IMR-90 (cell line): ENCODE results near the gene IP6K1. TPM values are rescaled to one million over a fixed set of nuclear protein-coding genes. Genes with fewer than 3 reads are reported as not detected.

Source experiments
- ATAC-seq: fragments of 200-7000 bp; cut with Tn5 transposase; 2 replicates; pipeline ENCODE4 v1.9.1; 2020; ENCODE audit warnings: low read depth, mild to moderate bottlenecking, moderate library complexity
- BruUV-seq: library from RNA; stranded (reverse); fragments of 400-500 nt; replicated peaks from 2 replicates; lab custom pipeline; 2021; lab: Mats Ljungman, UMichigan
- CTCF ChIA-PET: fragments of 300-600 bp; formaldehyde crosslinking; extraction: SDS; loops from one replicate; lab custom pipeline; 2021; ENCODE audit warnings: antibody characterized with exemption; lab: Yijun Ruan, JAX
- POLR2A ChIA-PET: fragments of 300-600 bp; sonication (Branson Sonifier 250); formaldehyde crosslinking; loops from one replicate; lab custom pipeline; 2022; ENCODE audit warnings: antibody characterized with exemption; ENCODE audit not compliant: unreplicated experiment; lab: Charles Lee
- DNase-seq: peaks from one replicate; pipeline ENCODE4 v3.0.0; 2013
- H2AFZ ChIP-seq: replicated peaks from 2 replicates; pipeline ENCODE3; 2013; ENCODE audit warnings: low read length, mild to moderate bottlenecking; ENCODE audit not compliant: poor library complexity
- H2AK5ac ChIP-seq: 2 replicates; pipeline ENCODE4 v1.6.1; 2013; ENCODE audit warnings: low read depth, low read length, inconsistent platforms
- H2AK9ac ChIP-seq: replicated peaks from 2 replicates; pipeline ENCODE3; 2013; ENCODE audit warnings: mild to moderate bottlenecking, low read depth, low read length, moderate library complexity; ENCODE audit not compliant: poor library complexity
- H2BK120ac ChIP-seq: 2 replicates; pipeline ENCODE4 v1.6.1; 2013; ENCODE audit warnings: low read depth, low read length, inconsistent platforms
- H2BK15ac ChIP-seq: 3 replicates; pipeline ENCODE4 v1.6.1; 2013; ENCODE audit warnings: low read depth, low read length, inconsistent platforms
- H2BK20ac ChIP-seq: 2 replicates; pipeline ENCODE4 v1.6.1; 2013; ENCODE audit warnings: low read depth, mild to moderate bottlenecking, inconsistent platforms, low read length, moderate library complexity
- H2BK5ac ChIP-seq: 2 replicates; pipeline ENCODE4 v1.6.1; 2013; ENCODE audit warnings: mild to moderate bottlenecking, low read depth, low read length, inconsistent platforms; ENCODE audit not compliant: poor library complexity, severe bottlenecking
- H3K14ac ChIP-seq: replicated peaks from 2 replicates; pipeline ENCODE4 v1.6.1; 2013; ENCODE audit warnings: low read depth, low read length, inconsistent platforms
- H3K18ac ChIP-seq: 2 replicates; pipeline ENCODE4 v1.6.1; 2013; ENCODE audit warnings: low read depth, low read length, control low read depth
- H3K23ac ChIP-seq: 2 replicates; pipeline ENCODE4 v1.6.1; 2013; ENCODE audit warnings: low read depth, low read length, inconsistent platforms
- H3K27ac ChIP-seq: 2 replicates; pipeline ENCODE4 v1.5.1; 2013; ENCODE audit warnings: mild to moderate bottlenecking, control low read depth, low read length; ENCODE audit not compliant: insufficient read depth
- H3K27me3 ChIP-seq: 2 replicates; pipeline ENCODE4 v1.6.1; 2013; ENCODE audit warnings: low read length; ENCODE audit not compliant: control insufficient read depth, insufficient read depth
- H3K36me3 ChIP-seq: 2 replicates; pipeline ENCODE4 v1.6.1; 2013; ENCODE audit warnings: low read length, mixed read lengths; ENCODE audit not compliant: control insufficient read depth, insufficient read depth
- H3K4ac ChIP-seq: 2 replicates; pipeline ENCODE4 v1.6.1; 2013; ENCODE audit warnings: low read depth, low read length, inconsistent platforms
- H3K4me1 ChIP-seq: 2 replicates; pipeline ENCODE4 v1.6.1; 2013; ENCODE audit warnings: low read length, mixed read lengths; ENCODE audit not compliant: control insufficient read depth, insufficient read depth
- H3K4me2 ChIP-seq: 2 replicates; pipeline ENCODE4 v1.6.1; 2013; ENCODE audit warnings: low read depth, mild to moderate bottlenecking, control low read depth, low read length, moderate library complexity
- H3K4me3 ChIP-seq: 2 replicates; pipeline ENCODE4 v1.5.1; 2013; ENCODE audit warnings: low read depth, mild to moderate bottlenecking, control low read depth, low read length, moderate library complexity; ENCODE audit not compliant: insufficient read depth
- H3K56ac ChIP-seq: 2 replicates; pipeline ENCODE4 v1.6.1; 2013; ENCODE audit warnings: low read length, inconsistent platforms; ENCODE audit not compliant: insufficient read depth; ENCODE audit errors: extremely low read depth
- H3K79me1 ChIP-seq, 2 experiments: 2 replicates each; pipeline ENCODE4 v1.6.1; 2013; ENCODE audit warnings: low read length in 2 of 2, inconsistent platforms in 1 of 2, low read depth in 1 of 2
- H3K9ac ChIP-seq: 2 replicates; pipeline ENCODE4 v1.6.1; 2013; ENCODE audit warnings: low read depth, low read length, control low read depth
- H3K9me1 ChIP-seq: 2 replicates; pipeline ENCODE4 v1.6.1; 2013; ENCODE audit warnings: low read length, inconsistent platforms; ENCODE audit not compliant: insufficient read depth
- H3K9me3 ChIP-seq: 2 replicates; pipeline ENCODE4 v1.6.1; 2013; ENCODE audit warnings: low read length; ENCODE audit not compliant: control insufficient read depth, insufficient read depth
- H4K20me1 ChIP-seq: 2 replicates; pipeline ENCODE4 v1.6.1; 2013; ENCODE audit warnings: low read length, inconsistent platforms; ENCODE audit not compliant: insufficient read depth
- H4K5ac ChIP-seq: 2 replicates; pipeline ENCODE4 v1.6.1; 2013; ENCODE audit warnings: mild to moderate bottlenecking, low read depth, low read length, control low read depth
- H4K8ac ChIP-seq, 2 experiments: 2 replicates each; pipeline ENCODE4 v1.6.1; 2013; ENCODE audit warnings: low read depth in 2 of 2, low read length in 2 of 2, control low read depth in 1 of 2, inconsistent platforms in 1 of 2
- H4K91ac ChIP-seq: 2 replicates; pipeline ENCODE4 v1.6.1; 2013; ENCODE audit warnings: low read depth, low read length, inconsistent platforms; ENCODE audit not compliant: insufficient read depth
- BHLHE40 ChIP-seq: fragments of 150-350 bp; IDR thresholded peaks from 2 replicates; pipeline ENCODE4 v1.6.1; 2016; ENCODE audit warnings: mild to moderate bottlenecking, low read depth, low read length
- CHD1 ChIP-seq: IDR thresholded peaks from 2 replicates; pipeline ENCODE4 v1.6.1; 2012; ENCODE audit warnings: low read depth, low read length, improper control_type of control experiment
- CTCF ChIP-seq: conservative IDR thresholded peaks from 2 replicates; pipeline ENCODE4 v1.5.1; 2012; ENCODE audit warnings: mild to moderate bottlenecking, low read depth, low read length, improper control_type of control experiment
- MAFK ChIP-seq: IDR thresholded peaks from 2 replicates; pipeline ENCODE4 v1.6.1; 2012; ENCODE audit warnings: low read depth, low read length, improper control_type of control experiment
- SMC3 ChIP-seq: fragments of 150-350 bp; IDR thresholded peaks from 2 replicates; pipeline ENCODE4 v1.6.1; 2016; ENCODE audit warnings: low read depth, mild to moderate bottlenecking, antibody characterized with exemption, low read length, moderate library complexity
- USF2 ChIP-seq: fragments of 150-350 bp; IDR thresholded peaks from 2 replicates; pipeline ENCODE4 v1.6.1; 2017; ENCODE audit warnings: mild to moderate bottlenecking, antibody characterized with exemption, low read length, low read depth
- WGBS, 2 experiments: methylation state at CpG; one replicate each; pipeline versions ENCODE4 v1.1.5 to v1.1.7; 2013; ENCODE audit warnings: missing lambda C conversion rate in 2 of 2; ENCODE audit not compliant: insufficient read length in 1 of 2; ENCODE audit errors: extremely low coverage in 2 of 2; 5-methylcytosine and 5-hydroxymethylcytosine counted together
- dilution Hi-C: fragments of 300-500 bp; cut with HindIII; formaldehyde crosslinking; loops from one replicate; pipeline ENCODE4 v1.14.3; 2018; ENCODE audit warnings: low sequenced_read_pairs; ENCODE audit not compliant: unreplicated experiment
- in situ Hi-C: fragments of 300-500 bp; cut with MboI; formaldehyde crosslinking; loops from 3 replicates; pipeline ENCODE4 v1.14.3; 2019; ENCODE audit warnings: low sequenced_read_pairs, inconsistent platforms, mixed read lengths
- intact Hi-C: fragments of 100-400 bp; cut with micrococcal nuclease; formaldehyde crosslinking; loops from 2 replicates; pipeline ENCODE4 v1.10.0; 2022
- polyA plus RNA-seq, 3 experiments: library from polyadenylated mRNA; depleted of rRNA; stranded (reverse); fragments of >200 nt; gene quantifications; 2 replicates each; pipeline ENCODE4 v1.2.3, GENCODE V29; 2012; ENCODE audit warnings: low replicate concordance in 1 of 3
- total RNA-seq: library from RNA; depleted of rRNA; stranded (reverse); fragments of >200 nt; gene quantifications from 2 replicates; pipeline ENCODE4 v1.2.3, GENCODE V29; 2012

IP6K1 gene
- total and polyA plus RNA-seq, 2 of the 4 experiments (the other 2 are of a cell fraction): 28.3 to 28.7 TPM

GRCh38 chr3:49727154-49727923, 59.0 kb downstream of the IP6K1 start:
- Histone ChIP-seq H3K9me3 (no peaks in the 10 kb centered on the region), H2AK9ac (no peak overlapping the region), H3K4ac (no peak overlapping the region), H3K4me1 (peaks cover 11% of the 10 kb centered on the region), H3K56ac (no peak overlapping the region), H3K9me1 (peaks cover 5% of the 10 kb centered on the region; the same call in 1 of the 2 replicates), H4K20me1 (peaks cover 8% of the 10 kb centered on the region; the same call in 1 of the 2 replicates), H3K27me3 (no peaks in the 10 kb centered on the region), H2BK15ac (no peak overlapping the region), H2BK120ac (no peak overlapping the region), H3K4me3 (no peak overlapping the region), H2AK5ac (no peak overlapping the region), H2BK5ac (no peak overlapping the region), H3K18ac (no peak overlapping the region), H3K9ac (no peak overlapping the region), H3K4me2 (no peak overlapping the region), H4K91ac (no peak overlapping the region), H3K79me1 (peaks cover 11 to 24% of the 10 kb centered on the region in 2 experiments), H3K23ac (no peak overlapping the region), H2AFZ (no peak overlapping the region), H4K8ac (no peak overlapping the region), H4K5ac (no peak overlapping the region), H3K27ac (no peak overlapping the region), H3K14ac (no peak overlapping the region), H3K36me3 (peaks cover 45% of the 10 kb centered on the region), H2BK20ac (no peak overlapping the region)
- WGBS, 2 experiments: 93% methylated on average over 8 of the region's 19 CpGs; no CpG with 5 or more reads in 1 of the 2 experiments
- in situ Hi-C loops (no loop called here), dilution Hi-C loops (no loop called here), intact Hi-C loops (no loop called here)
- ChIA-PET CTCF (no interaction called here), POLR2A (no interaction called here)
- BruUV-seq: no TSS peak
- ATAC-seq (no peak), DNase-seq (no peak)
- no peak for TF ChIP-seq BHLHE40
- TF ChIP-seq MAFK: no peak
- TF ChIP-seq SMC3: no peak
- no peak for TF ChIP-seq CHD1
- TF ChIP-seq CTCF: no peak
- no peak for TF ChIP-seq USF2
